Loucy (cell line): ENCODE data around the gene CDX1.

Experiments
- H2AFZ ChIP-seq: fragments of 200-600 bp; sonication (generic); 2 replicates; pipeline ENCODE4 v1.6.0; 2016; ENCODE audit warnings: antibody characterized with exemption, mild to moderate bottlenecking, low read length, moderate library complexity
- H3F3A ChIP-seq: fragments of 200-600 bp; 2 replicates; pipeline ENCODE4 v1.6.0; 2016; ENCODE audit warnings: antibody characterized with exemption, low read depth, mild to moderate bottlenecking
- H3K27me3 ChIP-seq: fragments of 200-600 bp; sonication (generic); 2 replicates; pipeline ENCODE4 v1.6.1; 2014; ENCODE audit warnings: low read length, mild to moderate bottlenecking; ENCODE audit not compliant: insufficient read depth, poor library complexity, severe bottlenecking
- H3K36me3 ChIP-seq: fragments of 200-600 bp; sonication (generic); 2 replicates; pipeline ENCODE4 v1.6.1; 2016; ENCODE audit warnings: low read length; ENCODE audit not compliant: insufficient read depth
- H3K4me1 ChIP-seq: fragments of 200-600 bp; sonication (generic); 2 replicates; pipeline ENCODE4 v1.5.1; 2014; ENCODE audit warnings: low read length, mild to moderate bottlenecking; ENCODE audit not compliant: insufficient read depth, poor library complexity, severe bottlenecking
- H3K4me2 ChIP-seq: fragments of 200-600 bp; sonication (generic); 2 replicates; pipeline ENCODE4 v1.6.0; 2014; ENCODE audit warnings: antibody characterized with exemption, low read length, low read depth, mild to moderate bottlenecking; ENCODE audit not compliant: poor library complexity, severe bottlenecking
- H3K4me3 ChIP-seq: fragments of 200-600 bp; sonication (generic); 2 replicates; pipeline ENCODE4 v1.5.1; 2014; ENCODE audit warnings: low read length, mild to moderate bottlenecking, mixed read lengths; ENCODE audit not compliant: poor library complexity, severe bottlenecking
- H3K79me2 ChIP-seq: fragments of 200-600 bp; sonication (generic); 2 replicates; pipeline ENCODE4 v1.6.1; 2014; ENCODE audit warnings: low read length; ENCODE audit not compliant: insufficient read depth
- H3K9ac ChIP-seq: fragments of 200-600 bp; sonication (generic); 2 replicates; pipeline ENCODE4 v1.6.0; 2014; ENCODE audit warnings: mild to moderate bottlenecking, low read depth, low read length, moderate library complexity; ENCODE audit not compliant: poor library complexity, severe bottlenecking
- H3K9me2 ChIP-seq: fragments of 200-600 bp; sonication (generic); replicated peaks from 2 replicates; pipeline ENCODE4 v1.6.1; 2016; ENCODE audit warnings: low read depth, low read length, mixed read lengths
- H3K9me3 ChIP-seq: fragments of 200-600 bp; sonication (generic); 2 replicates; pipeline ENCODE4 v1.6.1; 2014; ENCODE audit warnings: mild to moderate bottlenecking, antibody characterized with exemption, low read length, low read depth; ENCODE audit not compliant: insufficient read depth
- H4K20me1 ChIP-seq: fragments of 200-600 bp; sonication (generic); 2 replicates; pipeline ENCODE4 v1.6.0; 2014; ENCODE audit warnings: antibody characterized with exemption, low read length, mild to moderate bottlenecking; ENCODE audit not compliant: insufficient read depth, poor library complexity, severe bottlenecking
- CTCF ChIP-seq: fragments of 200-600 bp; sonication (generic); conservative IDR thresholded peaks from 2 replicates; pipeline ENCODE4 v1.5.1; 2014; ENCODE audit warnings: mild to moderate bottlenecking, antibody characterized with exemption, low read length
- EZH2phosphoT487 ChIP-seq: fragments of 200-600 bp; IDR thresholded peaks from 2 replicates; pipeline ENCODE4 v1.6.1; 2018; ENCODE audit warnings: antibody characterized with exemption, mild to moderate bottlenecking, moderate library complexity, borderline replicate concordance

Gene CDX1

GRCh38 chr5:150180241-150181026 is 13.9 kb downstream of the CDX1 start:
- Histone ChIP-seq H3K9ac (no peak overlapping the region), H3K4me2 (no peak overlapping the region), H4K20me1 (no peaks in the 10 kb centered on the region), H3K36me3 (no peaks in the 10 kb centered on the region), H2AFZ (no peak overlapping the region), H3K4me1 (no peaks in the 10 kb centered on the region), H3K79me2 (no peaks in the 10 kb centered on the region), H3K27me3 (no peaks in the 10 kb centered on the region), H3K4me3 (no peak overlapping the region), H3K9me2 (no peaks in the 10 kb centered on the region), H3F3A (no peaks in the 10 kb centered on the region), H3K9me3 (no peaks in the 10 kb centered on the region)
- no peak for TF ChIP-seq EZH2phosphoT487
- no peak for TF ChIP-seq CTCF

DNA sequence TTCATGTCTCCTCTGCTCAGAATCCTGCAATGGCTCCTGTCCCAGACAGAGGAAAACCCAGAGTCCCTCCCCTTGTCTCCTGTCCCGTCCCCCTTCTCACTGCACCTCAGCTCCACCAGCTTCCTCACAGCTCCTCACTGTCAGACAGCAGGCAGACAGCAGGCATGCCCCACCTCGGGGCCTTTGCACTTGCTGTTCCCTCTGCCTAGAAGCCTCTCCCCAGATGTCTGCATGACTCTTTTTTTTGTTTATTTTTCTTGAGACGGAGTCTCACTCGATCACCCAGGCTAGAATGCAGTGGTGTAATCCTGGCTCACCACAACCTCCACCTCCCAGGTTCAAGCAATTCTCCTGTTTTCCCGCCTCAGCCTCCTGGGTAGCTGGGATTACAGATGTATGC is 14.4 kb downstream of the CDX1 start:
- Histone ChIP-seq H3K4me3 (no peak overlapping the region), H4K20me1 (no peaks in the 10 kb centered on the region), H3K79me2 (no peaks in the 10 kb centered on the region), H3K4me2 (no peak overlapping the region), H3K9me3 (no peaks in the 10 kb centered on the region), H3K4me1 (no peaks in the 10 kb centered on the region), H3K9me2 (no peaks in the 10 kb centered on the region), H3K9ac (no peak overlapping the region), H3K27me3 (no peaks in the 10 kb centered on the region), H3F3A (no peaks in the 10 kb centered on the region), H3K36me3 (no peaks in the 10 kb centered on the region), H2AFZ (no peak overlapping the region)
- no peak for TF ChIP-seq CTCF
- TF ChIP-seq EZH2phosphoT487 = no peak

GRCh38 chr5:150181766-150182545 is 15.4 kb downstream of the CDX1 start:
- Histone ChIP-seq H3K4me1 (no peaks in the 10 kb centered on the region), H3K9ac (no peak overlapping the region), H4K20me1 (no peaks in the 10 kb centered on the region), H3K4me2 (no peak overlapping the region), H3K9me2 (no peaks in the 10 kb centered on the region), H2AFZ (no peak overlapping the region), H3K9me3 (no peaks in the 10 kb centered on the region), H3F3A (no peaks in the 10 kb centered on the region), H3K79me2 (no peaks in the 10 kb centered on the region), H3K4me3 (no peak overlapping the region), H3K27me3 (no peaks in the 10 kb centered on the region), H3K36me3 (no peaks in the 10 kb centered on the region)
- TF ChIP-seq EZH2phosphoT487 = no peak
- TF ChIP-seq CTCF = no peak
